PFSK-1 (cell line): ENCODE results near the gene B3GALT4.

Experiments
- FOXP2 ChIP-seq: optimal IDR thresholded peaks from 2 replicates; pipeline ENCODE3; 2011; ENCODE audit warnings: borderline replicate concordance, control low read depth, inconsistent platforms; ENCODE audit not compliant: insufficient read depth; ENCODE audit errors: extremely low read length, extremely low read depth
- POLR2AphosphoS5 ChIP-seq: IDR thresholded peaks from 2 replicates; pipeline ENCODE4 v1.6.1; 2012; ENCODE audit warnings: low read depth, mild to moderate bottlenecking, control low read depth, low read length, moderate library complexity
- REST ChIP-seq, 2 experiments: IDR thresholded peaks; 2 replicates each; pipeline versions ENCODE4 v1.6.1 to v1.8.0; 2011 to 2012; ENCODE audit warnings: low read depth in 2 of 2, low read length in 2 of 2, control low read depth in 1 of 2, inconsistent platforms in 1 of 2, mild to moderate bottlenecking in 1 of 2, moderate library complexity in 1 of 2; ENCODE audit not compliant: insufficient read depth in 1 of 2
- SIN3A ChIP-seq: IDR thresholded peaks from 2 replicates; pipeline ENCODE4 v1.6.1; 2012; ENCODE audit warnings: mild to moderate bottlenecking, low read length, moderate library complexity, borderline replicate concordance; ENCODE audit not compliant: insufficient read depth
- TAF1 ChIP-seq: IDR thresholded peaks from 2 replicates; pipeline ENCODE4 v1.6.1; 2012; ENCODE audit warnings: low read length, control low read depth, borderline replicate concordance; ENCODE audit not compliant: insufficient read depth

Gene B3GALT4

GRCh38 chr6:33249732-33250630 is 26.9 kb upstream of the B3GALT4 start:
- TF ChIP-seq TAF1 (no peak), REST (IDR thresholded peaks at IDR 0.05; ENCODE audit: insufficient read depth in 1 of 2, low read depth in 2 of 2, low read length in 2 of 2) (no peak), POLR2AphosphoS5 (no peak), FOXP2 (no peak), SIN3A (no peak)

GRCh38 chr6:33250731-33251130 is 26.2 kb upstream of the B3GALT4 start:
- TF ChIP-seq REST (IDR thresholded peaks at IDR 0.05; ENCODE audit: insufficient read depth in 1 of 2, low read depth in 2 of 2, low read length in 2 of 2), result no peak
- TF ChIP-seq POLR2AphosphoS5, result no peak
- TF ChIP-seq TAF1, result no peak
- no peak for TF ChIP-seq SIN3A
- no peak for TF ChIP-seq FOXP2

GRCh38 chr6:33251395-33252012 is 25.4 kb upstream of the B3GALT4 start:
- TF ChIP-seq FOXP2, result no peak
- TF ChIP-seq SIN3A, result no peak
- no peak for TF ChIP-seq POLR2AphosphoS5
- TF ChIP-seq REST (IDR thresholded peaks at IDR 0.05; ENCODE audit: insufficient read depth in 1 of 2, low read depth in 2 of 2, low read length in 2 of 2), result no peak
- no peak for TF ChIP-seq TAF1

- TF ChIP-seq POLR2AphosphoS5 (no peak), TAF1 (no peak), FOXP2 (no peak), SIN3A (no peak), REST (IDR thresholded peaks at IDR 0.05; ENCODE audit: insufficient read depth in 1 of 2, low read depth in 2 of 2, low read length in 2 of 2) (no peak)
Observed at GRCh38 chr6:33252759-33253158, 24.2 kb upstream of the B3GALT4 start.
